Measurements from ENCODE around the gene ARHGAP33. TPM values are rescaled to one million over a fixed set of nuclear protein-coding genes. Genes with fewer than 3 reads are reported as not detected.
"Not testable (repeated sequence)": the region's sequence is repeated elsewhere in the genome, so short reads cannot be mapped to it uniquely, and the experiment has no call there.

The ARHGAP33 gene
- total RNA-seq, 1 donor from 2014 or later, result 15.2 TPM

DNA sequence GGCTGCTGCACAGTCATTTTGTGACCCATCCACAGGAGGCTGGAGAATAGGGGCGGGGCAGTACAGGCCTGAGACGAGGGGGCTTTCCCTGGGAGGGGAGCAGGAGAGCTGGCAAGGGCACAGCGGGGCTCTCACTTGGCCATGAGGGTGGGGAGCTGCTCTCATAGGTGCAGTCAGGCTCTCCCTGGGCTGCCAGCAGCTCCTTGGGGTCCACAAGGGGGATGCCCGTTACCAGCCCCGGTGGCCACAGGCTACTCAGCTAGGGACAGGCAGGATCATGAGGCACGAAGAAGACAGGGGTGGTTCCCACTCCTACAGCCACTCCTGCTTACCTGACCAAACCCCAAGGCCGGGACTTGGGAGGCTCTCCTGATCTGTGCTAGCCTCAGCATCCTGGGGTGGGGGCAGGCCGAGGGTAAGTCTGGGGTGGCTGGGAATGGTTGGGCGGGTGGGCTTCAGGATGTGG, 16.5 kb downstream of the ARHGAP33 start:
- no peaks in the 10 kb centered on the region for H3K9me3 Mint-ChIP-seq (ENCODE audit: unreplicated experiment)
- H3K4me1 Mint-ChIP-seq (ENCODE audit: unreplicated experiment), result no peaks in the 10 kb centered on the region
- H3K27me3 Mint-ChIP-seq (ENCODE audit: unreplicated experiment), result no peaks in the 10 kb centered on the region
- TF ChIP-seq, protein P1, sequence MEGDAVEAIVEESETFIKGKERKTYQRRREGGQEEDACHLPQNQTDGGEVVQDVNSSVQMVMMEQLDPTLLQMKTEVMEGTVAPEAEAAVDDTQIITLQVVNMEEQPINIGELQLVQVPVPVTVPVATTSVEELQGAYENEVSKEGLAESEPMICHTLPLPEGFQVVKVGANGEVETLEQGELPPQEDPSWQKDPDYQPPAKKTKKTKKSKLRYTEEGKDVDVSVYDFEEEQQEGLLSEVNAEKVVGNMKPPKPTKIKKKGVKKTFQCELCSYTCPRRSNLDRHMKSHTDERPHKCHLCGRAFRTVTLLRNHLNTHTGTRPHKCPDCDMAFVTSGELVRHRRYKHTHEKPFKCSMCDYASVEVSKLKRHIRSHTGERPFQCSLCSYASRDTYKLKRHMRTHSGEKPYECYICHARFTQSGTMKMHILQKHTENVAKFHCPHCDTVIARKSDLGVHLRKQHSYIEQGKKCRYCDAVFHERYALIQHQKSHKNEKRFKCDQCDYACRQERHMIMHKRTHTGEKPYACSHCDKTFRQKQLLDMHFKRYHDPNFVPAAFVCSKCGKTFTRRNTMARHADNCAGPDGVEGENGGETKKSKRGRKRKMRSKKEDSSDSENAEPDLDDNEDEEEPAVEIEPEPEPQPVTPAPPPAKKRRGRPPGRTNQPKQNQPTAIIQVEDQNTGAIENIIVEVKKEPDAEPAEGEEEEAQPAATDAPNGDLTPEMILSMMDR (IDR thresholded peaks at IDR 0.05), result no peak
- H3K27ac Mint-ChIP-seq (ENCODE audit: unreplicated experiment), result no peak overlapping the region
- no peak for DNase-seq (ENCODE audit: extremely low spot score, unreplicated experiment)
- no peak overlapping the region for H3K4me3 Mint-ChIP-seq (ENCODE audit: unreplicated experiment)
- no peaks in the 10 kb centered on the region for H3K36me3 Mint-ChIP-seq (ENCODE audit: unreplicated experiment)

DNA sequence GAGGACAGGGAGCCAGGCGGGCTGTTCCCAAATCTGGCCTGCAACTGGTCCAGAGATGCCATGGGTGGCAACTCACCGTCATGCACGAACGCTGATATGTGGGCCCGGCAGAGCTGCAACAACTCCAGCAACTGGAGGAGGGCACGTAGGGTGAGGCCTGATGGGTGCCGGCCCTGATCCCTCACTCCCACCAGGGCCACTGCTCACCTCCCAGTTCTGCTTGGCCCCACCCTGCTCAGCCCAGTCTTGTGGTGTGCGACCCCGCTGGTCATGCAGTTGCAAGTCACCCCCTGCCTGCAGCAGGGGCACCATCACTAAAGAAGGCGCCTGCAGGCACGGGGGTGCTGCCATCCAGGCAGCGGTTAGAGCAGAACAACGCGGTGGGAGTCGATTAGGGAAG, 16.9 kb downstream of the ARHGAP33 start:
- Mint-ChIP-seq H3K27me3 (ENCODE audit: unreplicated experiment) (no peaks in the 10 kb centered on the region), H3K27ac (ENCODE audit: unreplicated experiment) (no peak overlapping the region), H3K4me1 (ENCODE audit: unreplicated experiment) (no peaks in the 10 kb centered on the region), H3K9me3 (ENCODE audit: unreplicated experiment) (no peaks in the 10 kb centered on the region), H3K36me3 (ENCODE audit: unreplicated experiment) (no peaks in the 10 kb centered on the region), H3K4me3 (ENCODE audit: unreplicated experiment) (no peak overlapping the region)
- TF ChIP-seq, protein P1 (IDR thresholded peaks at IDR 0.05), result no peak
- no peak for DNase-seq (ENCODE audit: extremely low spot score, unreplicated experiment)

DNA sequence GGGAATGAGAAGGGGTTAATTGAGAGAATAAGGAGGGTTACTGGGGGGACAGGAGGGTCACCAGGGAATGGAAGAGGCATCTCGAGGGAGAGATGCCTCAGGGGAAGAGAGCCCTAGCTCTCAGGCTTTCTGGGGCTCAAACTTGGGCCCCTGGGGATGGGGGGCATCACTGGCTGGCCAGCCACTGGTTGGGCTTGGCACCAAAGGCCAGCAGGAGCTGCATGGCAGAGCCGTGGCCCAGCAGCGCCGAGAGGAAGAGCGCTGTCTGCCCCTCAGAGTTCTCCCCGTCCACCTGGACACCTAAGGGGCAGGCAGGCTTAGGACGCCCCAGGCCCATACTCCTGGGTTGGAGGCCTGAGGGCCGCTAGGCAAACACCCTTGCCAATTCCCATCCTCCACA, 17.5 kb downstream of the ARHGAP33 start:
- TF ChIP-seq, protein P1 (IDR thresholded peaks at IDR 0.05), result no peak

DNA sequence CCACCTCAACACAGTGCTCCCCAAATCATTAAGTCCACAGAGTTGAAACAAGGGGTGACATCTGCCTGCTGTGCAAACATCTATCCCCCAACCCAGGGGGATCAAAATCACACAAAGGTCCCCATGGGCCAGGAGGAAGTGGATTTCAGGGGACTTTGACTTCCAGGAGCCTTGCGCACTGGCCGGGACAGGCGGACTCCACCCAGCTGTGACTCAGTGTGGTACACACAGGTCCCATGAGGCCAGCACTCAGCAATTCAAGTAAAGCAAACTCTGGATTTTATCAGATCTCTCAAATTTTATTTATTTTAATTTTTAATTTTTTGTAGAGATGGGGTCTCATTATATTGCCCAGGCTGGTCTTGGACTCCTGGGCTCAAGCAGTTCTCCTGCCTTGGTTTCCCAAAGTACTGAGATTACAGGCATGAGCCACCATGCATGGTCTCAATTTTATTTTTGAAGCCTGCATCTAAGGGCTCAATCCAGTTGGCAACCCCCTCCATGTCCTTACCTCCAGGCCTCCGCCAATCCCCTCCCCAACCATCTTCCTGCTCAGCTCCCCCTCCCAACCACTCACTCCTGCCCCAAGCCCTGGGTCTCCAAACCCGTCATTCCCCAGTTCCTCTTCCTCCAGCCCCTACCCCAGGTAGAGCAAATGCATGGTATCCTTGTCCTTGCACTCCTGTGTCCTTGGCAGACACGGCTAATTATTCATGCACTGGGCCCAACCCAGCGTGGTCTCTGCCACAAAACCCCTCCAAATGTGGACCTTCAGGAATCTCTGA, 18.2 kb downstream of the ARHGAP33 start:
- H3K9me3 Mint-ChIP-seq (ENCODE audit: unreplicated experiment), result no peaks in the 10 kb centered on the region
- DNase-seq (ENCODE audit: extremely low spot score, unreplicated experiment), result no peak
- H3K27me3 Mint-ChIP-seq (ENCODE audit: unreplicated experiment), result peaks cover 3% of the 10 kb centered on the region
- H3K36me3 Mint-ChIP-seq (ENCODE audit: unreplicated experiment), result no peaks in the 10 kb centered on the region
- H3K4me3 Mint-ChIP-seq (ENCODE audit: unreplicated experiment), result no peak overlapping the region
- TF ChIP-seq, protein P1 (IDR thresholded peaks at IDR 0.05), result no peak
- no peaks in the 10 kb centered on the region for H3K4me1 Mint-ChIP-seq (ENCODE audit: unreplicated experiment)
- no peak overlapping the region for H3K27ac Mint-ChIP-seq (ENCODE audit: unreplicated experiment)

More for the DNA sequence above, 17.5 kb downstream of the ARHGAP33 start:
- DNase-seq (ENCODE audit: extremely low spot score, unreplicated experiment), result no peak
- H3K4me3 Mint-ChIP-seq (ENCODE audit: unreplicated experiment), result no peak overlapping the region
- no peak overlapping the region for H3K27ac Mint-ChIP-seq (ENCODE audit: unreplicated experiment)
- no peaks in the 10 kb centered on the region for H3K36me3 Mint-ChIP-seq (ENCODE audit: unreplicated experiment)
- no peaks in the 10 kb centered on the region for H3K4me1 Mint-ChIP-seq (ENCODE audit: unreplicated experiment)
- no peaks in the 10 kb centered on the region for H3K27me3 Mint-ChIP-seq (ENCODE audit: unreplicated experiment)
- H3K9me3 Mint-ChIP-seq (ENCODE audit: unreplicated experiment), result no peaks in the 10 kb centered on the region

DNA sequence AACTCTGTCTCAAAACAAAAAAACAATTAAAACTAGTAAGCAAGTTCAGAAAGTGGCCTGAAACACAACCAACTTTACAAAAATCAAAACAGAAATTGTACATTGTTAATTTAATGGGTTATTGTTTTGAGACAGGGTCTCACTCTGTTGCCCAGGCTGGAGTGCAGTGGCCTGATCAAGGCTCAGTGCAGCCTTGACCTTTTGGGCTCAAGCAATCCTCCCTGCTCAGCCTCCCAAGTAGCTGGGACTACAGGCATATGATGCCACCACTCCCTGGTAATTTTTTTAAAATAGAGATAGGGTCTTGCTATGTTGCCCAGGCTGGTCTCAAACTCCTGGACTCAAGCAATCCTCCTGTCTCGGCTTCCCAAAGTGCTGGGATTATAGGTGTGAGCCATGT, 20.2 kb downstream of the ARHGAP33 start:
- DNase-seq (ENCODE audit: extremely low spot score, unreplicated experiment); H3K27me3 Mint-ChIP-seq (ENCODE audit: unreplicated experiment): not testable (repeated sequence)

More for the DNA sequence above, 20.2 kb downstream of the ARHGAP33 start:
- H3K27ac Mint-ChIP-seq (ENCODE audit: unreplicated experiment); H3K36me3 Mint-ChIP-seq (ENCODE audit: unreplicated experiment); H3K9me3 Mint-ChIP-seq (ENCODE audit: unreplicated experiment); H3K4me3 Mint-ChIP-seq (ENCODE audit: unreplicated experiment); H3K4me1 Mint-ChIP-seq (ENCODE audit: unreplicated experiment): not testable (repeated sequence)

Data from osteocyte (in vitro differentiated cells).